GM12878 (cell line): Measurements from ENCODE around the gene MPPED1. TPM values are rescaled to one million over a fixed set of nuclear protein-coding genes. Genes with fewer than 3 reads are reported as not detected.

ENCODE experiments used
- ASH2L ChIP-seq: fragments of 300-600, 200-600 bp; sonication (generic); IDR thresholded peaks from 2 replicates; pipeline ENCODE4 v1.6.1; 2017; ENCODE audit warnings: low read depth, mild to moderate bottlenecking, borderline replicate concordance
- HDAC6 ChIP-seq: fragments of 200-600 bp; sonication (generic); IDR thresholded peaks from one replicate; pipeline ENCODE4 v1.8.0; 2017; ENCODE audit warnings: antibody characterized with exemption; ENCODE audit not compliant: unreplicated experiment
- KAT2A ChIP-seq: conservative IDR thresholded peaks from 2 replicates; pipeline ENCODE4 v1.6.1; 2011; ENCODE audit warnings: low read depth, low read length; ENCODE audit not compliant: control insufficient read depth
- NFXL1 ChIP-seq: fragments of 450-650 bp; IDR thresholded peaks from 2 replicates; pipeline ENCODE4 v1.6.1; 2017; ENCODE audit warnings: antibody characterized with exemption, mild to moderate bottlenecking, borderline replicate concordance
- PAX8 ChIP-seq: fragments of 450-650 bp; IDR thresholded peaks from 2 replicates; pipeline ENCODE4 v1.6.1; 2017; ENCODE audit warnings: mild to moderate bottlenecking, moderate library complexity
- ZBTB11 ChIP-seq: fragments of 450-650 bp; formaldehyde crosslinking; IDR thresholded peaks from 2 replicates; pipeline ENCODE4 v1.5.0; 2022; ENCODE audit warnings: mild to moderate bottlenecking, missing genetic modification characterization
- polyA plus RNA-seq, 11 experiments: library from polyadenylated mRNA; depleted of rRNA in 4 of 11; unstranded in 6 of 11; stranded (reverse) in 5 of 11; fragments of >200 nt; fragmentation: Nextera tagmentation in 4 of 11; fragmentation: Illumina TruSeq in 1 of 11; extraction: Ambion mirVana in 4 of 11; extraction: Trizol in 1 of 11; gene quantifications; 1 replicate in 1 of 11; 2 replicates in 10 of 11; pipeline versions ENCODE4 v1.2.1 to v1.2.3, GENCODE V29; 2011 to 2016; ENCODE audit warnings: inconsistent platforms in 2 of 11, missing spikeins in 2 of 11, low read depth in 1 of 11
- total RNA-seq, 4 experiments: library from RNA; depleted of rRNA in 3 of 4; stranded (reverse); fragments of >200 nt in 3 of 4; fragmentation: Illumina TruSeq in 1 of 4; extraction: Trizol in 1 of 4; gene quantifications; 2 replicates each; pipeline versions ENCODE4 v1.2.1 to v1.2.3, GENCODE V29; 2013 to 2021
- TF ChIP-seq, protein P1 (sequence below): fragments of 150-350 bp; IDR thresholded peaks from 2 replicates; pipeline ENCODE4 v1.6.1; 2014; ENCODE audit warnings: mild to moderate bottlenecking, low read depth, low read length
- TF ChIP-seq, protein P2 (sequence below): fragments of 450-650 bp; IDR thresholded peaks from 2 replicates; pipeline ENCODE4 v1.6.1; 2016; ENCODE audit warnings: mild to moderate bottlenecking

The MPPED1 gene
- total and polyA plus RNA-seq, 10 of the 15 experiments (the other 5 are each of a cell fraction or from before 2014, with no cell fraction given): 0.11 TPM; not detected in 9

DNA sequence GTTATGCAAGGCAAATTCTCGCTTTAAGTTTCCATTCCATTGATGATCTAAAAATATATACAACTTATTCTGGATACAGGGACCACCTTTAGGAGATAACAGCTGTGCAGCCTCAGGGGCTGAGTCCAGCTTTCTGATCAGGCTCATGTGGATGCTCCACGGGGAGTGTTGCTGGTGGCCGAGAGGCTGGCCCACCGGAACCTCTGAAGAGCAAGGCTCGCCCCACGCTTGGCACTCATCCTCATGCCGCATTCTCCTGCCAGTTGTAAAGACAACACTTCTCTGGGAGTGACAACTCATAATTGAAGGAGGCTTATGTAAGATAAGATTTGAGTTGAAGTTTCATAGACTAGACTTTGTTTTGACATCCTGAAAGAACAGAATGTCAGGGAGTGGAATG lies 123.5 kb downstream of the MPPED1 start (continued):
- TF ChIP-seq, protein P1, sequence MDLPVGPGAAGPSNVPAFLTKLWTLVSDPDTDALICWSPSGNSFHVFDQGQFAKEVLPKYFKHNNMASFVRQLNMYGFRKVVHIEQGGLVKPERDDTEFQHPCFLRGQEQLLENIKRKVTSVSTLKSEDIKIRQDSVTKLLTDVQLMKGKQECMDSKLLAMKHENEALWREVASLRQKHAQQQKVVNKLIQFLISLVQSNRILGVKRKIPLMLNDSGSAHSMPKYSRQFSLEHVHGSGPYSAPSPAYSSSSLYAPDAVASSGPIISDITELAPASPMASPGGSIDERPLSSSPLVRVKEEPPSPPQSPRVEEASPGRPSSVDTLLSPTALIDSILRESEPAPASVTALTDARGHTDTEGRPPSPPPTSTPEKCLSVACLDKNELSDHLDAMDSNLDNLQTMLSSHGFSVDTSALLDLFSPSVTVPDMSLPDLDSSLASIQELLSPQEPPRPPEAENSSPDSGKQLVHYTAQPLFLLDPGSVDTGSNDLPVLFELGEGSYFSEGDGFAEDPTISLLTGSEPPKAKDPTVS: no peak
- TF ChIP-seq HDAC6 (no peak), PAX8 (no peak), NFXL1 (no peak), KAT2A (no peak), ASH2L (no peak), ZBTB11 (no peak)
- TF ChIP-seq, protein P2, sequence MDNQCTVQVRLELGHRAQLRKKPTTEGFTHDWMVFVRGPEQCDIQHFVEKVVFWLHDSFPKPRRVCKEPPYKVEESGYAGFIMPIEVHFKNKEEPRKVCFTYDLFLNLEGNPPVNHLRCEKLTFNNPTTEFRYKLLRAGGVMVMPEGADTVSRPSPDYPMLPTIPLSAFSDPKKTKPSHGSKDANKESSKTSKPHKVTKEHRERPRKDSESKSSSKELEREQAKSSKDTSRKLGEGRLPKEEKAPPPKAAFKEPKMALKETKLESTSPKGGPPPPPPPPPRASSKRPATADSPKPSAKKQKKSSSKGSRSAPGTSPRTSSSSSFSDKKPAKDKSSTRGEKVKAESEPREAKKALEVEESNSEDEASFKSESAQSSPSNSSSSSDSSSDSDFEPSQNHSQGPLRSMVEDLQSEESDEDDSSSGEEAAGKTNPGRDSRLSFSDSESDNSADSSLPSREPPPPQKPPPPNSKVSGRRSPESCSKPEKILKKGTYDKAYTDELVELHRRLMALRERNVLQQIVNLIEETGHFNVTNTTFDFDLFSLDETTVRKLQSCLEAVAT: no peak
